Liver (tissue), 9 donors: ENCODE data around the gene TOP1. TPM values are rescaled to one million over a fixed set of nuclear protein-coding genes. Genes with fewer than 3 reads are reported as not detected.

ENCODE experiments used
- DNase-seq: peaks from one replicate; pipeline ENCODE4 v3.0.0-alpha.2; 2017; ENCODE audit warnings: low spot score
- H3K27ac ChIP-seq, 2 donors: one replicate each; pipeline ENCODE4 v1.7.0; 2013; ENCODE audit warnings: inconsistent platforms in 2 of 2, low read length in 2 of 2, control low read depth in 1 of 2, low read depth in 1 of 2, mild to moderate bottlenecking in 1 of 2
- H3K27me3 ChIP-seq, 4 donors: one replicate each; pipeline versions ENCODE4 v1.6.1 to v1.7.0; 2013; ENCODE audit warnings: low read length in 3 of 4, inconsistent platforms in 1 of 4, mild to moderate bottlenecking in 1 of 4, moderate library complexity in 1 of 4; ENCODE audit not compliant: control insufficient read depth in 4 of 4, insufficient read depth in 4 of 4
- H3K36me3 ChIP-seq, 4 donors: one replicate each; pipeline versions ENCODE4 v1.6.1 to v1.7.0; 2013; ENCODE audit warnings: low read length in 3 of 4, mild to moderate bottlenecking in 3 of 4, low read depth in 1 of 4, moderate library complexity in 1 of 4; ENCODE audit not compliant: control insufficient read depth in 4 of 4, insufficient read depth in 3 of 4
- H3K4me1 ChIP-seq, 4 donors: one replicate each; pipeline versions ENCODE4 v1.6.1 to v1.7.0; 2013; ENCODE audit warnings: low read length in 3 of 4, mild to moderate bottlenecking in 3 of 4, moderate library complexity in 1 of 4; ENCODE audit not compliant: control insufficient read depth in 4 of 4, insufficient read depth in 4 of 4
- H3K4me3 ChIP-seq, 3 donors: one replicate each; pipeline versions ENCODE4 v1.6.1 to v1.7.0; 2013; ENCODE audit warnings: low read length in 3 of 3, control low read depth in 1 of 3, low read depth in 1 of 3, mild to moderate bottlenecking in 1 of 3
- H3K9ac ChIP-seq, 2 donors: one replicate each; pipeline ENCODE4 v1.7.0; 2013; ENCODE audit warnings: low read length in 2 of 2, mild to moderate bottlenecking in 2 of 2, moderate library complexity in 2 of 2, control low read depth in 1 of 2, low read depth in 1 of 2
- H3K9me3 ChIP-seq, 4 donors: one replicate each; pipeline versions ENCODE4 v1.6.1 to v1.7.0; 2013; ENCODE audit warnings: low read length in 3 of 4; ENCODE audit not compliant: control insufficient read depth in 4 of 4
- EGR1 ChIP-seq, 2 donors: IDR thresholded peaks; 2 replicates each; pipeline ENCODE4 v1.6.1; 2016 to 2018; ENCODE audit warnings: antibody characterized with exemption in 2 of 2, low read depth in 2 of 2
- FOXA1 ChIP-seq: IDR thresholded peaks from 2 replicates; pipeline ENCODE4 v1.6.1; 2016; ENCODE audit warnings: antibody characterized with exemption
- FOXA2 ChIP-seq: IDR thresholded peaks from 2 replicates; pipeline ENCODE4 v1.6.1; 2016; ENCODE audit warnings: antibody characterized with exemption
- GABPA ChIP-seq, 2 donors: IDR thresholded peaks in 1 of 2; conservative IDR thresholded peaks in 1 of 2; 2 replicates each; pipeline ENCODE4 v1.6.1; 2016; ENCODE audit warnings: antibody characterized with exemption in 2 of 2, mild to moderate bottlenecking in 1 of 2, moderate library complexity in 1 of 2
- HNF4G ChIP-seq: IDR thresholded peaks from 2 replicates; pipeline ENCODE4 v1.6.1; 2016; ENCODE audit warnings: antibody characterized with exemption
- JUND ChIP-seq, 2 donors: IDR thresholded peaks; 2 replicates each; pipeline ENCODE4 v1.6.1; 2016; ENCODE audit warnings: antibody characterized with exemption in 2 of 2
- NR2F2 ChIP-seq: IDR thresholded peaks from 2 replicates; pipeline ENCODE4 v1.6.1; 2016; ENCODE audit warnings: antibody characterized with exemption
- RAD21 ChIP-seq, 2 donors: IDR thresholded peaks; 2 replicates each; pipeline ENCODE4 v1.6.1; 2016; ENCODE audit warnings: antibody characterized with exemption in 2 of 2, mild to moderate bottlenecking in 2 of 2
- RXRA ChIP-seq, 2 donors: IDR thresholded peaks; 2 replicates each; pipeline ENCODE4 v1.6.1; 2017 to 2018; ENCODE audit warnings: antibody characterized with exemption in 2 of 2, mild to moderate bottlenecking in 1 of 2
- SP1 ChIP-seq: IDR thresholded peaks from 2 replicates; pipeline ENCODE4 v1.6.1; 2018; ENCODE audit warnings: antibody characterized with exemption, mild to moderate bottlenecking
- YY1 ChIP-seq: IDR thresholded peaks from 2 replicates; pipeline ENCODE4 v1.6.1; 2016; ENCODE audit warnings: antibody characterized with exemption, mild to moderate bottlenecking
- WGBS: extraction: QIAGEN DNeasy Blood & Tissue Kit; methylation state at CpG from one replicate; pipeline ENCODE4 v1.1.7; 2013; 5-methylcytosine and 5-hydroxymethylcytosine counted together
- polyA plus RNA-seq, 2 donors: library from polyadenylated mRNA; stranded (reverse) in 1 of 2; unstranded in 1 of 2; fragments of 200-250 nt in 1 of 2; fragments of >200 nt in 1 of 2; fragmentation: Nextera tagmentation in 1 of 2; extraction: Ambion mirVana in 1 of 2; gene quantifications; one replicate each; pipeline versions ENCODE4 v1.2.1 to v1.2.3, GENCODE V29; 2013 to 2015
- total RNA-seq, 2 donors: library from RNA; depleted of rRNA; stranded (reverse); fragments of >200 nt; gene quantifications; one replicate each; pipeline ENCODE4 v1.2.3, GENCODE V29; 2014
- TF ChIP-seq, protein P1 (sequence below): IDR thresholded peaks from 2 replicates; pipeline ENCODE4 v1.6.1; 2016; ENCODE audit warnings: antibody characterized with exemption, mild to moderate bottlenecking
- TF ChIP-seq, protein P2 (sequence below): IDR thresholded peaks from 2 replicates; pipeline ENCODE4 v1.6.1; 2016; ENCODE audit warnings: antibody characterized with exemption
- TF ChIP-seq, protein P3 (sequence below): IDR thresholded peaks from 2 replicates; pipeline ENCODE4 v1.6.1; 2016; ENCODE audit warnings: antibody characterized with exemption
- TF ChIP-seq, protein P4 (sequence below): IDR thresholded peaks from 2 replicates; pipeline ENCODE4 v1.6.1; 2016; ENCODE audit warnings: antibody characterized with exemption
- TF ChIP-seq, protein P5 (sequence below): fragments of 150-350 bp; IDR thresholded peaks from 2 replicates; pipeline ENCODE4 v1.5.1; 2017; ENCODE audit warnings: improper control_type of control experiment, low read depth, low read length; ENCODE audit not compliant: missing input control
- donor health status: healthy.
- donor health status: healthy.
- donor health status: healthy.
- donor health status: healthy.
- donor health status: healthy.

TOP1 gene
- total and polyA plus RNA-seq, 4 donors: 13.7 to 62.1 (median 19.4) TPM

DNA sequence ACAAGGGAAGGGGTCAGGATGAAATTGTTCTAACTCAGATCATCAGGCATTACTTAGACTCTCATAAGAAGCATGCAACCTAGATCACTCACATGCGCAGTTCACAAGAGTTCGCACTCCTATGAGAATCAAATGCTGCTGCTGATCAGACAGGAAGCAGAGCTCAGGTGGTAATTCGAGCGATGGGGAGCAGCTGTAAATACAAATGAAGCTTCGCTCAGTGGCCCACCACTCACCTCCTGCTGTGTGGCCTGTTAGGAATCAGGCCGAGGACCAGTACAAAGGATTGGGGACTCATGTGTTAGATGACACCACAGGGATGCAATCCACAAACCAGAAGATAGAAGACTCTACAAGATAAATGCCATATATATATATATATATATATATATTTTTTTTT, 31.5 kb upstream of the TOP1 start (continued):
- TF ChIP-seq, protein P1, sequence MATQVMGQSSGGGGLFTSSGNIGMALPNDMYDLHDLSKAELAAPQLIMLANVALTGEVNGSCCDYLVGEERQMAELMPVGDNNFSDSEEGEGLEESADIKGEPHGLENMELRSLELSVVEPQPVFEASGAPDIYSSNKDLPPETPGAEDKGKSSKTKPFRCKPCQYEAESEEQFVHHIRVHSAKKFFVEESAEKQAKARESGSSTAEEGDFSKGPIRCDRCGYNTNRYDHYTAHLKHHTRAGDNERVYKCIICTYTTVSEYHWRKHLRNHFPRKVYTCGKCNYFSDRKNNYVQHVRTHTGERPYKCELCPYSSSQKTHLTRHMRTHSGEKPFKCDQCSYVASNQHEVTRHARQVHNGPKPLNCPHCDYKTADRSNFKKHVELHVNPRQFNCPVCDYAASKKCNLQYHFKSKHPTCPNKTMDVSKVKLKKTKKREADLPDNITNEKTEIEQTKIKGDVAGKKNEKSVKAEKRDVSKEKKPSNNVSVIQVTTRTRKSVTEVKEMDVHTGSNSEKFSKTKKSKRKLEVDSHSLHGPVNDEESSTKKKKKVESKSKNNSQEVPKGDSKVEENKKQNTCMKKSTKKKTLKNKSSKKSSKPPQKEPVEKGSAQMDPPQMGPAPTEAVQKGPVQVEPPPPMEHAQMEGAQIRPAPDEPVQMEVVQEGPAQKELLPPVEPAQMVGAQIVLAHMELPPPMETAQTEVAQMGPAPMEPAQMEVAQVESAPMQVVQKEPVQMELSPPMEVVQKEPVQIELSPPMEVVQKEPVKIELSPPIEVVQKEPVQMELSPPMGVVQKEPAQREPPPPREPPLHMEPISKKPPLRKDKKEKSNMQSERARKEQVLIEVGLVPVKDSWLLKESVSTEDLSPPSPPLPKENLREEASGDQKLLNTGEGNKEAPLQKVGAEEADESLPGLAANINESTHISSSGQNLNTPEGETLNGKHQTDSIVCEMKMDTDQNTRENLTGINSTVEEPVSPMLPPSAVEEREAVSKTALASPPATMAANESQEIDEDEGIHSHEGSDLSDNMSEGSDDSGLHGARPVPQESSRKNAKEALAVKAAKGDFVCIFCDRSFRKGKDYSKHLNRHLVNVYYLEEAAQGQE: no peak
- TF ChIP-seq HNF4G (no peak), RXRA (IDR thresholded peaks at IDR 0.05) (no peak)
- TF ChIP-seq, protein P2, sequence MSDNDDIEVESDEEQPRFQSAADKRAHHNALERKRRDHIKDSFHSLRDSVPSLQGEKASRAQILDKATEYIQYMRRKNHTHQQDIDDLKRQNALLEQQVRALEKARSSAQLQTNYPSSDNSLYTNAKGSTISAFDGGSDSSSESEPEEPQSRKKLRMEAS: no peak

DNA sequence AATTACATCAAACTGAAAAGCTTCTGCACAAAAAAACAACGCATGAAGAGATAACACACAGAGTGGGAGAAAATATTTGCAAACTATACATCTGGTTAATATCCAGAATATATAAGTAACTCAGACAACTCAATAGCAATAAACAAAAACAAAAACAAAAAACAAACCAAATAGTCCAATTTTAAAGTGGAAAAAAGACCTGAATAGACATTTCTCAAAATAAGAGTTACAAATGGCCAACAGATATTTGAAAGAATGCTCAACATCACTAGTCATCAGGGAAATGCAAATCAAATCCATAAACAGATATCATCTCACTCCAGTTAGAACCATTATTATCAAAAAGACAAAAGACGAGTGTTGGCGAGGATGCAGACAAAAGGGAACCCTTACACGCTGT, 28.8 kb upstream of the TOP1 start:
- H3K9me3 ChIP-seq: no peaks in the 10 kb centered on the region
- TF ChIP-seq, protein P3, sequence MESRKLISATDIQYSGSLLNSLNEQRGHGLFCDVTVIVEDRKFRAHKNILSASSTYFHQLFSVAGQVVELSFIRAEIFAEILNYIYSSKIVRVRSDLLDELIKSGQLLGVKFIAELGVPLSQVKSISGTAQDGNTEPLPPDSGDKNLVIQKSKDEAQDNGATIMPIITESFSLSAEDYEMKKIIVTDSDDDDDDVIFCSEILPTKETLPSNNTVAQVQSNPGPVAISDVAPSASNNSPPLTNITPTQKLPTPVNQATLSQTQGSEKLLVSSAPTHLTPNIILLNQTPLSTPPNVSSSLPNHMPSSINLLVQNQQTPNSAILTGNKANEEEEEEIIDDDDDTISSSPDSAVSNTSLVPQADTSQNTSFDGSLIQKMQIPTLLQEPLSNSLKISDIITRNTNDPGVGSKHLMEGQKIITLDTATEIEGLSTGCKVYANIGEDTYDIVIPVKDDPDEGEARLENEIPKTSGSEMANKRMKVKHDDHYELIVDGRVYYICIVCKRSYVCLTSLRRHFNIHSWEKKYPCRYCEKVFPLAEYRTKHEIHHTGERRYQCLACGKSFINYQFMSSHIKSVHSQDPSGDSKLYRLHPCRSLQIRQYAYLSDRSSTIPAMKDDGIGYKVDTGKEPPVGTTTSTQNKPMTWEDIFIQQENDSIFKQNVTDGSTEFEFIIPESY: no peak
- TF ChIP-seq, protein P4, sequence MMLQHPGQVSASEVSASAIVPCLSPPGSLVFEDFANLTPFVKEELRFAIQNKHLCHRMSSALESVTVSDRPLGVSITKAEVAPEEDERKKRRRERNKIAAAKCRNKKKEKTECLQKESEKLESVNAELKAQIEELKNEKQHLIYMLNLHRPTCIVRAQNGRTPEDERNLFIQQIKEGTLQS: no peak
- TF ChIP-seq NR2F2 (no peak), RXRA (IDR thresholded peaks at IDR 0.05) (no peak), SP1 (no peak), JUND (IDR thresholded peaks at IDR 0.05) (no peak), FOXA2 (no peak), RAD21 (IDR thresholded peaks at IDR 0.05) (no peak), HNF4G (no peak), EGR1 (IDR thresholded peaks at IDR 0.05; ENCODE audit: low read depth in 2 of 2) (no peak), GABPA (IDR thresholded peaks at IDR 0.05 in 1 of 2, conservative IDR thresholded peaks at IDR 0.05 in 1 of 2) (no peak), YY1 (no peak), FOXA1 (no peak)
- TF ChIP-seq, protein P5, sequence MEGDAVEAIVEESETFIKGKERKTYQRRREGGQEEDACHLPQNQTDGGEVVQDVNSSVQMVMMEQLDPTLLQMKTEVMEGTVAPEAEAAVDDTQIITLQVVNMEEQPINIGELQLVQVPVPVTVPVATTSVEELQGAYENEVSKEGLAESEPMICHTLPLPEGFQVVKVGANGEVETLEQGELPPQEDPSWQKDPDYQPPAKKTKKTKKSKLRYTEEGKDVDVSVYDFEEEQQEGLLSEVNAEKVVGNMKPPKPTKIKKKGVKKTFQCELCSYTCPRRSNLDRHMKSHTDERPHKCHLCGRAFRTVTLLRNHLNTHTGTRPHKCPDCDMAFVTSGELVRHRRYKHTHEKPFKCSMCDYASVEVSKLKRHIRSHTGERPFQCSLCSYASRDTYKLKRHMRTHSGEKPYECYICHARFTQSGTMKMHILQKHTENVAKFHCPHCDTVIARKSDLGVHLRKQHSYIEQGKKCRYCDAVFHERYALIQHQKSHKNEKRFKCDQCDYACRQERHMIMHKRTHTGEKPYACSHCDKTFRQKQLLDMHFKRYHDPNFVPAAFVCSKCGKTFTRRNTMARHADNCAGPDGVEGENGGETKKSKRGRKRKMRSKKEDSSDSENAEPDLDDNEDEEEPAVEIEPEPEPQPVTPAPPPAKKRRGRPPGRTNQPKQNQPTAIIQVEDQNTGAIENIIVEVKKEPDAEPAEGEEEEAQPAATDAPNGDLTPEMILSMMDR: no peak
- TF ChIP-seq, protein P2: no peak
- TF ChIP-seq, protein P1: no peak
- H3K27me3 ChIP-seq: no peaks in the 10 kb centered on the region
- H3K4me3 ChIP-seq: no peak overlapping the region
- no peak for DNase-seq
- WGBS: 94% methylated on average over 4 of the region's 4 CpGs
- no peaks in the 10 kb centered on the region for H3K36me3 ChIP-seq
- no peak overlapping the region for H3K27ac ChIP-seq
- peaks cover 0 to 4% (median 1%) of the 10 kb centered on the region in 4 donors for H3K4me1 ChIP-seq
- no peak overlapping the region for H3K9ac ChIP-seq
